Activated T-cell treated with anti-CD3 and anti-CD28 coated beads for 4 hours (primary cell): Measurements from ENCODE around the gene KCNK2.

Source experiments
- DNase-seq: peaks from one replicate; pipeline ENCODE4 v3.0.0-alpha.2; 2020

The KCNK2 gene

DNA sequence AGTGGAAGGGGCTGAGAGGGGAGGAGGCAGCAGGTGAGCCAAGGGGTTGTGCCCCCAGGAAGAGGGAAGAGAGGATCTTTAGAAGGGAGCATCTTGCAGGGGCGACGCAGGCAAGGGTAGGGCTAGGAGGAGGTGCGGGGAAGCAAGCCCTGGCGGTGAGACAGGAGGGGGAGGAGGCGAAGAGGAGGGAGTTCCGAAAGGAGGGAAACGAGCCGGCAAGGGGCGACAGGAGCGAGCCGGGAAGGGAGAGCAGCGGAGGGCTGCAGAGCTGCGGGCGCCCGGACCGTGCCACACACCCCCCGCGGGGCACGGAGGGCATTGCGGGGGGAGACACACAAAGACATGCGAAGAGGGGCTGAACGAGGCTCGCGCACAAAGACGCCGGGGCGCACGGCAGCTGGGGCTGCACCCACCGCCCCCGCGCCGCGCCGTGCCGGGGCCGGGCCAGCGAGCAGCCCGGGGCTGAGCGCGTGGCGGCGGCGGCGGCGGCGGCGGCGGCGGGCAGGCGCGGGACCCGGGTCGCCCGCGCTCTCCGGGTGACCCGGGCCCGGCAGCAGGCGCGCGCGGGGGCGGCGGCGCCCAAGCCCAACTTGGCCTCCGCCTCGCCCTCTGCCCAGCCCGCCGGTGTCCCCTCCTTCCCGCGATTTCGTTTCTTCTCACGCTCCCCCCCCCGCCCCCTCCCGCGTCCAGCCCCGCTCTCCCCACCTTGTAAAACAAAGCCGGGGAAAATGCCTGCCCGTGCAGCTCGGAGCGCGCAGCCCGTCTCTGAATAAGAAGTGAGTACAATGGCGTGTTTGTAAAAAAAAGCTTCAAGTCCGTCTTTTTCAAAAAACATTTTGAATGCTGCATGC lies at the start of gene KCNK2:
TSS of gene KCNK2 (plus strand) at position 206 of the 851 bp plus-strand sequence. CDS start 649 bp downstream, outside the sequence.
- no peak for DNase-seq

DNA sequence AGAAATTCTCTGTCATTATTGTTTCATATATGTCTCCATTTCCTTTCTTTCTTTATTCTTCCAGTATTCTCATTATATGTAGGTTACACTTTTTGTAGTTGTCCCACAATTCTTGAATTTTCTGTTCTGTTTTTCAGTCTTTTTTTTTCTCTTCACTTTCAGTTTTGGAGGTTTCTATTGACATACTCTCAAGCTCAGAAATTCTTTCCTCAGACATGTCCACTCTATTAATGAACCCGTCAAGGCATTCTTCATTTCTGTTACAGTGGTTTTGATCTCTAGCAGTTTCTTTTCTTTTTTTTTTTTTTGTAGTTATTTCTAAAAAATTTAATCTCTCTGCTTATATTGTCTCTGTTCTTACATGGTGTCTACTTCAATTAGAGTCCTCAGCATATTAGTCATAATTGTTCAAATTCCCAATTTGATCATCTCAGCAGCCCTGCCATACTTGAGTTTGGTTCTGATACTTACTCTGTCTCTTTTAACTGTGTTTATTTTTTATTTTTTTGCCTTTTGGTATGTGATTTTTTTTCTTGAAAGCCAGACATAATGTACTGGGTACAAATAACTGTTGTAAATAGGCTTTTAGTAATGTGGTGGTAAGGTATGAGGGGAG lies 49.5 kb upstream of the KCNK2 start:
- no peak for DNase-seq

GRCh38 chr1:215040190-215040589 lies 42.3 kb upstream of the KCNK2 start:
- no peak for DNase-seq

- DNase-seq = no peak
Measured at GRCh38 chr1:215043401-215043800, 39.1 kb upstream of the KCNK2 start.

DNA sequence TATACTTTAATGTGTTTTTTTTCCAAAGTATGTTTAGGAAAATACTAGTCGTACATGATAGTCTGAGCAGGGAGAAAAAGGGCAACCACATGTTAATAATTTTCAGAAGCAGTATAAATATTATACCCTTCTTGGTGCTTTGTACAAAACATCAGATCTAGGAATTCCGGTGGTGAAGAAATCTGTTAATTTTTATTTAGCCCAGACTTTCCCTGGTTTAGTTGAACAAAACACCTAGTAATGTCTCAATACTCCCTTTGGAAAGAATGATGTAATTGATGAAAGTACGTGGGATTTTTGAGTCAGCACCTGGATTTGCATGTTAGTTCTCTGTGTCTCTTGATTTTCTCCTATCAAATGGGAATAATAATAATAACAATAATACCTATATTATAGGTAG lies 38.4 kb upstream of the KCNK2 start:
- DNase-seq = no peak

GRCh38 chr1:215045698-215046308 lies 36.7 kb upstream of the KCNK2 start:
- no peak for DNase-seq

DNA sequence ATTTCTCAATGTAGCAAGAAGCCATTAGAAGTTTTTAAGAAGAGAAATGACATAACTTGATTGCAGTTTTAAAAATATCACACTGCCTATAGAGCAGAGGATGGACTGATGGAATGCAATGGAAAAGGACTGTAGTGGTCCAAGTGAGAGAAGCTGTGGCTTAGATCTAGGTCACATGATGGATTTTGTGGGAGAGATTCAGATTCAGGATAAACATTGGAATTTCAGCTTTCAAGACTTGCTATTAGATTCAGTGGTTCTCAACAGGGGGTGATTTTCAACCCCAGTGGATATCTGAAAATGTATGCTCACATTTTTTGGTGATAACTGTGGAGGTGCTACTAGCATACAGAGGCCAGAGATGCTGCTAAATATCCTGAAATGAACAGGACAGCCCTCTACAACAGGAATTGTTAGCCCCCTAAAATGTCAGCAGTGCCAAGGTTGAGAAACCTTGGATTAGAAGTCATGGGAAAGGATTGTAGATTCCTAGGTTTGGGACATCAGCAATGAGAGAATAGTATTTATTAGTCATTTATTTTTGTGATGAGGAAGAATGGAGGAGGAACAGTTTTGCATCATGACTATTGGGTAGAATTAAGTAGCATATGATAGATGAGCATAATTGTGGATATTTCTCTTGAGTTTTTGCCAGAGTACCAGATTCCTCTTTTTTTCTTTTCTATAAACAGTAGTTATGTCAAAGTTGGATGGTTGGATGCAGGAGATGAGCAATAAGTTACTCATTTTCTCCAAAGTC lies 30.1 kb upstream of the KCNK2 start:
- no peak for DNase-seq

DNA sequence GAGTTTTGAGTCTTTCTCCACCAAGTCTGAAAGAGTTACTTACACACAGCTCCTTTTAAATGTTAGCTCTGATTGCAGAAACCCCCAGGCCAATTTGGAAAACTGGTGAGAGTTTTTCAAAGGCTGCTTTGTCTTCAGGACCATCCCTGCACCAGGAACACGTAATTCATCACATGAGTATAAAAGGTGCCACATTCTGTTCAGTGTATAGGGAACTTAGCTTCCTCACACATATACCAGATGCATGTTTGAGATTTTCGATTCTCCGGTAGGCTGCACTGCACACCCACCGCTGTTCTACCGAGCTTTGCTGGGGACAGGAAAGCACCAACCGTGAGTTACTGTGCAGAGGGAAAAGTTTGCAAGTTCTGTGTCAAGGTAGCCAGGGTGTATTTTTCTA lies 28.3 kb upstream of the KCNK2 start:
- no peak for DNase-seq

DNA sequence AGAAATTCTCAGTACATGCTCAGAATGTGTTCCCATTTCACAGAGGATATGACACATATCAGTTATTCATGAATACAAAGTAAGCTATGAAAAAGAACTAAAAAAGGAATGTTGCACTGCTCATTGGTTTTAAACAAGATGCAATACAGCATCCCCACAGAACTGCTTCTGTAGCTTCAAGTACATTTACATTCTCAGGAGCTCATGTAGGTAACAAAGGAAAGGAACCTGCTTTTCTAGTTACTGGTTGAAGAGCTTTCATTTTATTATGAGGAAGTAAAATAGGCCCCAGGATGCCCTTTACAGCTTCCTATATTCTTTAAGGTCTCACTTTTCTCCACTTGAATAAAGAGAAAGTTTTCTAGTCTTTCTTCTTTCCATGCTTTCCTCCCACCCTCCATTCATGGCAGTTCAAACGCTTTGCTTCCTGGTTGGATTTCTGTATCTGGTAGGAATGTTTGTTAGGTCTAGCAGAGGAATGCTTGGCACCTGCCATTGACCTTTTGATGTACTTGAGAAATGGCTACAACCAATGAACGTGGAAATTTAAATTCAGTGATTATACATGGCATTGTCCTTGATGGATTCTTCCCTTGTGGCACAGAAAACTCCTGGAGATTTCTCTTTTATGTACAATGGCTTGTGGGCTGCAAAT lies 27.1 kb upstream of the KCNK2 start:
- no peak for DNase-seq

GRCh38 chr1:215056584-215056983 lies 26.0 kb upstream of the KCNK2 start:
- DNase-seq = no peak

DNA sequence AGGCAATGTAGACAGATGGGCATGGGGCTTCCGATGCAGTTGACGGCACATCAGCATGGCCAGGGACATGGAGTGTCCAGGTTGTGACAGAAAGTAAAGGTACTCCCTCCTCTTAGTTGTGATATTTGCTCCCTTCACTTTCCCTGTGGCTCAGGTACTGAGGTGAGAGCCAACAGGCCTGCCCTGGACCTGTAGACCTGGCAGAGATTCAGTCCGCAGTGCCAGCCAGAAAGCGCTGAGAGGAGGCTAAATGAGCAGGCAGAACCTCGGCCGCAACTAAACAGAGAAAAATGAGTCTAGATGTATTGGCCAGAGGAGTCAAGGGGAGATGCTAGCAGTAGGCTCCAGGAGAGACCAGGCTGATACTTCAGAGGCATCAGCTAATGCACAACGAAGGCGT lies 22.6 kb upstream of the KCNK2 start:
- DNase-seq = no peak

GRCh38 chr1:215064327-215064726 lies 18.2 kb upstream of the KCNK2 start:
- DNase-seq = no peak

GRCh38 chr1:215071078-215071477 lies 11.5 kb upstream of the KCNK2 start:
- DNase-seq = no peak

DNA sequence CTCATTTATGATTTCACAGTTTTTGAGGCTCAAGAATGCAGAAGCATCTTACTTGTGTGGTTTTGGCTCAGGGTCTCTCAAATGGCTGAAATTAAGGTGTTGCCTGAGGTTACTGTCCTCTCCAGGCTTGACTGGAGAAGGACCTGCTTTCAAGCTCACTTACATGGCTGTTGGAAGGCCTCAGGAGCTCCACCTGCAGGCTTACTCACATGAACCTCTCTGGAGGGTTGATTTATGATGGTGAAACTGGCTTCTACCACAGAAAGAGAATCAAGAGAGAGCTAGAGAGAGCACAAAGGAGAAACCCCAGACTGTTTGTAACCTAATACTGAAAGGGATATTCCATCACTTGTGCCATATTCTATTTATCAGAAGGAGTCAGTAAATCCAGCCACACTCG lies 6.2 kb upstream of the KCNK2 start:
- no peak for DNase-seq

DNA sequence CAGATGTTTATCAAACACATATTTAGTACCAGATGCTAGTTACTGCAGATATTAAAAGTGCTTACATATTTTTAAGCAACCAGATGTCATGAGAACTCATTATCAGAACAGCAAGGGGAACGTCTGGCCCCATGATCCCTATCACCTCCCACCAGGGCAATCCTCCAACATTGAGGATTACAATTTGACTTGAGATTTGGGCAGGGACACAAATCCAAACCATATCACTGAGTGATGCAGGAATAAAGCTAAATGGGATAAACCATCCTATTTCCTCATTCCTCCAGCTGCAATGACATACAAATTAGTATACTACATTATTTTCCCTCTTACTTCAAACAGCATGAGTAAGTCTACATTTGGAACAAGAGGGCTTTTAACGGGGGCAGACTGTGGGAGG lies 3.1 kb upstream of the KCNK2 start:
- DNase-seq = no peak

GRCh38 chr1:215081661-215082531 lies 641 bp upstream of the KCNK2 start:
- DNase-seq = no peak

DNA sequence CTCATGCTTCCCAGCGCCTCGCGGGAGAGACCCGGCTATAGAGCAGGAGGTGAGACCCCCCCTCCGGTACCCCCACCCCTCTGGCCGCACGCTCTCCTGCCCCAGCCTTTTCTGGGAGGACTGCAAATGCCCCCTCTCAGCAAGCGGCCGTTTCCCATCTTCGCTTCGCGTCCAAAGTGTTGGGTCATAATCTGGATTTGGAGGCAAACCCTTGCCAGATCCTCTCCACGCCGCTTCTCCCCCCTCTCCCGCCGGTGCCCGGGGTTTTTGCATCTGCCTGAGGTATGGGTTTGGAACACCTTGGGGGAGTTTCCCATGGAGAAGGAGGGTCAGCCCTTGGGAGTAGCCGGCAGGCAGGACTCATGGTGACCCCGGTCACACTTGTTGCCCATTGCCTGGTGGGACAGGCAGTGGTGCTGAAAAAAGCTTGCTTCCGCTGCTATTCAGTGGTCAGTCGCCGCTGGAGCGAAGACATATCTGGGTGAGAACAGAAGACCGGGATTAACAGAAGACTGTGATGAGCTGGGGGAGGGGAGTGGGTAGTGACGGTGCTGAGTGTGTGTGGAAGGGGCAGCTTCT lies 935 bp downstream of the KCNK2 start:
- DNase-seq = no peak

GRCh38 chr1:215084621-215085020 lies 2.1 kb downstream of the KCNK2 start:
- DNase-seq = no peak

- no peak for DNase-seq
Measured at GRCh38 chr1:215087603-215088002, 5.1 kb downstream of the KCNK2 start.

DNA sequence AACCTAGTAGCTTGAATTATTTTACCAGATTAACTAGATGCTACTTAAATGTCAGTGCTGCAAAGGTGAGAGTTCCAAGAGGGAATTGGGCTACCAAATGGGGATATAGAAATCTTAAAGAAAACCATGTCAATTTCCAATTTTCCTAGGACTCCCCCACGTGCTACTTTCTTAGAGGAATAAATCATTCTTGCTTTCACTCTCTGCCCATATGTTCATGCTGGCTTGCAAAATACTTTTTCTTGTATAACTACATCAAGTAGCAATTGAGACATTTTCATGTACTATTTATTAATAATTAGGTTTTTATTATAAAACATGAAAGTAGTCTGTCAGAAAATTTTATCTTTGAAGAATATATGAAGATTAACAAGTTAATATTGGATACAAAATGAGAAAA lies 11.8 kb downstream of the KCNK2 start:
- DNase-seq = no peak

DNA sequence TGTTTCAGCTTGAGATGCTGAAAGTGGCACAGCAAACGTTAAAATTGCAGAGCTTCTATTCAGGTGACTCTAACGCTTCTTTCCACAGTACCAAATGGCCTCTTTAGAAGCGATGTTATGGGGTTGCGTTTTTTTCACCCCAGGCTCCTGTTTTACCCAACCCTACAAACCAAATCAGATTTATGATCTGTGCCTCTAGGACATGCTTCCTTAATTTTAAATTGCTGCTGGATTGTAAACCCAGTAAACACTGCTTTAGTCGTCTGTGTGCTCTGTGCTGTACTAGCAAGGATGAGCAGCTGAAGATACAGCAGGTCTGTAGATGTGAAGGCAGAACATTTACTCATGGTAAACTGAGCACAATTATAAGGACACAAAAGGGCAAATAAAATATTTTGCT lies 13.0 kb downstream of the KCNK2 start:
- DNase-seq = no peak
